ENCODE results near the gene HYAL3. TPM values are rescaled to one million over a fixed set of nuclear protein-coding genes. Genes with fewer than 3 reads are reported as not detected.

Gene HYAL3
- total and polyA plus RNA-seq, 2 of the 8 experiments (the other 6 are each of a cell fraction or from before 2014, with no cell fraction given), result 3.2 to 12.2 TPM

GRCh38 chr3:50296721-50297383 lies 2.4 kb downstream of the HYAL3 start:
- peaks cover 8% of the 10 kb centered on the region; the same call in 1 of the 2 replicates for H3K23me2 ChIP-seq (ENCODE audit: low read depth, low read length)
- no peaks in the 10 kb centered on the region for H3K9me3 ChIP-seq (ENCODE audit: insufficient read depth in 2 of 2, low read depth in 1 of 2, low read length in 1 of 2)
- peaks cover 0 to under 1% of the 10 kb centered on the region in 2 experiments; a peak in 1 of 4 replicates for H3K79me2 ChIP-seq (ENCODE audit: control insufficient read depth in 1 of 2, insufficient read depth in 2 of 2, low read length in 2 of 2)
- H4K91ac ChIP-seq (replicated peaks; ENCODE audit: insufficient read length, low read length), result no peak overlapping the region
- H4K8ac ChIP-seq (ENCODE audit: extremely low read depth, insufficient read depth, low read length), result peak overlapping the region; percentile 82
- no peak overlapping the region for H3K18ac ChIP-seq (ENCODE audit: extremely low read depth, low read length)
- no peak overlapping the region for H2AK5ac ChIP-seq (ENCODE audit: low read depth, low read length)
- H3K27me3 ChIP-seq (replicated peaks in 1 of 4; ENCODE audit: control insufficient read depth in 3 of 4, extremely low read depth in 1 of 4, insufficient read depth in 3 of 4, low read length in 3 of 4), result no peaks in the 10 kb centered on the region; a peak in 1 of 7 replicates
- H2BK12ac ChIP-seq (ENCODE audit: low read depth, low read length), result no peak overlapping the region
- H4K5ac ChIP-seq (ENCODE audit: insufficient read length, low read depth, low read length), result no peak overlapping the region
- DNase-seq (ENCODE audit: low read depth in 1 of 2, low spot score in 2 of 2), result no peak
- POLR2A ChIA-PET (ENCODE audit: partially characterized antibody), result interaction anchor here (0.9 to 11.3 kb wide), 5 partner anchors 18 to 74 kb away, joined by 3 to 149 read pairs (median 3); partner anchors contain the start of genes HYAL2 and LSMEM2
- H2BK5ac ChIP-seq (ENCODE audit: low read depth, low read length), result no peak overlapping the region
- H3K56ac ChIP-seq (replicated peaks; ENCODE audit: insufficient read length, low read depth, low read length), result no peak overlapping the region
- no peak overlapping the region for H2AFZ ChIP-seq (ENCODE audit: low read length)
- H3K4me3 ChIP-seq (ENCODE audit: extremely low read depth in 1 of 4, insufficient read depth in 2 of 4, low read depth in 3 of 4, low read length in 4 of 4), result no peak overlapping the region
- no peak for FAIRE-seq
- H2BK15ac ChIP-seq (ENCODE audit: low read length), result no peak overlapping the region
- H3K79me1 ChIP-seq (ENCODE audit: low read depth, low read length), result no peaks in the 10 kb centered on the region
- no peak overlapping the region for H3K4ac ChIP-seq (replicated peaks; ENCODE audit: insufficient read length, low read depth, low read length)
- no peak overlapping the region for H2BK20ac ChIP-seq (ENCODE audit: low read length)
- H3K27ac ChIP-seq (ENCODE audit: low read depth, low read length), result no peak overlapping the region
- no peak overlapping the region for H3K23ac ChIP-seq (ENCODE audit: insufficient read length)
- peaks cover 0 to 19% (median 8%) of the 10 kb centered on the region in 4 experiments; a peak in 5 of 7 replicates for H3K4me1 ChIP-seq (replicated peaks in 1 of 4; ENCODE audit: control insufficient read depth in 3 of 4, insufficient read depth in 4 of 4, low read length in 3 of 4)
- no peak overlapping the region for H3K9ac ChIP-seq (replicated peaks in 1 of 4; ENCODE audit: extremely low read depth in 1 of 4, low read depth in 3 of 4, low read length in 3 of 4)
- no peaks in the 10 kb centered on the region for H3K36me3 ChIP-seq (ENCODE audit: control insufficient read depth in 2 of 4, insufficient read depth in 4 of 4, low read length in 3 of 4)
- H3K14ac ChIP-seq (ENCODE audit: insufficient read length), result no peak overlapping the region
- CTCF ChIA-PET (ENCODE audit: partially characterized antibody), result interaction anchor here (0.5 to 3.0 kb wide), 8 partner anchors 9 to 56 kb away, joined by 3 to 16 read pairs (median 3); partner anchors contain the start of gene LSMEM2
- 90% methylated on average over 18 of the region's 18 CpGs; no CpG with 5 or more reads in 1 of the 2 experiments for WGBS, 2 experiments (ENCODE audit: extremely low coverage in 1 of 2, insufficient coverage in 1 of 2, insufficient read length in 1 of 2, insufficient replicate concordance in 2 of 2, low coverage in 1 of 2, low lambda C conversion rate in 2 of 2, missing lambda C conversion rate in 1 of 2)
- peaks cover 0 to 2% of the 10 kb centered on the region in 2 experiments for H4K20me1 ChIP-seq (replicated peaks in 1 of 2; ENCODE audit: control insufficient read depth in 1 of 2, insufficient read depth in 2 of 2, low read length in 2 of 2)
- no peak overlapping the region for H3K4me2 ChIP-seq (ENCODE audit: insufficient read depth in 1 of 2, low read depth in 2 of 2, low read length in 2 of 2)
- H2BK120ac ChIP-seq (replicated peaks; ENCODE audit: low read depth, low read length), result no peak overlapping the region
- TF ChIP-seq SAP30 (IDR thresholded peaks at IDR 0.05; ENCODE audit: insufficient read depth, insufficient replicate concordance, low read length) (no peak), CHD2 (IDR thresholded peaks at IDR 0.05; ENCODE audit: low read length) (no peak), BRCA1 (IDR thresholded peaks at IDR 0.05; ENCODE audit: low read depth, low read length) (no peak), YY1 (IDR thresholded peaks at IDR 0.05; ENCODE audit: low read depth, low read length) (no peak), POLR2A (IDR thresholded peaks at IDR 0.05; ENCODE audit: control extremely low read depth in 1 of 2, low read depth in 2 of 2, low read length in 2 of 2) (no peak), TAF7 (optimal IDR thresholded peaks at IDR 0.05; ENCODE audit: borderline replicate concordance, low read depth, low read length) (no peak)

Measured in H1 (cell line).